Activated CD8-positive, alpha-beta memory T cell treated with anti-CD3 and anti-CD28 coated beads for 48 hours (primary cell): Measurements from ENCODE around the gene CLIC2.
"Not testable (repeated sequence)": the region's sequence is repeated elsewhere in the genome, so short reads cannot be mapped to it uniquely, and the experiment has no call there.

Experiments used
- DNase-seq, 3 experiments: peaks; one replicate each; pipeline ENCODE4 v3.0.0-alpha.2; 2020; ENCODE audit warnings: low read depth in 2 of 3, low spot score in 2 of 3

Gene CLIC2

DNA sequence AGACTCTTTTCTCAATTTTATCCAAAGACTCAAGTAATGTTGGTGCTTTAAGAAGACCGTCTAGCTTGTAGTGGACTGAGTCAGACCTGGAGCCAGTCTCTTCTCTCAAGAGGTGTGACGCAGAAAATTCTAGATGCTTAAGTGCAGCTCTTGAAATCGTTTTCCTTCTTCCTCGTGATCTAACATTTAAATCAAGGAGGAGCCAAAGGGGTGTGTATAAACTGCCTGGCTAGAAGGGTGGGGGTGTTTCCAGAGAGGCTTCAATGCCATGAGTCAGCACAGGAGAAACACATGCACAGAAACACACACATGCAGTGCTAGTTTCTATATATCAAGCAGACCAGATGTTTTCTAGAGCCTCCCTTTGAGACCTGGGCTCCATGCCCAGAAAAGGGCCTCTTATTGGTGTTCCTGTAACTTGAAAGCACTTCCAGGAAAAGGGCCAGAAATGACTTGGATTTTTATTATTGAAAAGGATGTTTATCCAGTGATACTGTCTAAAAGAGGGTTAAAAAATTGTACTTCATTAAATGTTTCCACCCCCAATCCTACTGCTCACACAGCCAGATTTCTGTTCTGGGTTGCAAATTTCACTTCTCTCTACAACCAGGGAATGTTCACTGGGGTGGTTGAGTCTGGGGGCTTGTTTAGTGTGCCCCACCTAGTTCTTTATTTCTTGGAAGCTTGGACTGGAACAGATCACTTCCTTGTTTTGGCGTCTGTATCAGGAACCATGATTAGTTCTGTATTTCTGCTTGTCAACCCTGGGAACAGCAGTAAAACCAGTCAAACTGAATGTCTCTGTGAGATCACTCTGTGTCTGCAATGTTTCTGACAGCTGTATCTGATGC lies at the start of gene CLIC2:
Gene CLIC2, minus strand, starts transcription at position 129 of the 851 bp plus-strand sequence. CDS start 187 bp downstream, outside the sequence.
- DNase-seq = no peak

DNA sequence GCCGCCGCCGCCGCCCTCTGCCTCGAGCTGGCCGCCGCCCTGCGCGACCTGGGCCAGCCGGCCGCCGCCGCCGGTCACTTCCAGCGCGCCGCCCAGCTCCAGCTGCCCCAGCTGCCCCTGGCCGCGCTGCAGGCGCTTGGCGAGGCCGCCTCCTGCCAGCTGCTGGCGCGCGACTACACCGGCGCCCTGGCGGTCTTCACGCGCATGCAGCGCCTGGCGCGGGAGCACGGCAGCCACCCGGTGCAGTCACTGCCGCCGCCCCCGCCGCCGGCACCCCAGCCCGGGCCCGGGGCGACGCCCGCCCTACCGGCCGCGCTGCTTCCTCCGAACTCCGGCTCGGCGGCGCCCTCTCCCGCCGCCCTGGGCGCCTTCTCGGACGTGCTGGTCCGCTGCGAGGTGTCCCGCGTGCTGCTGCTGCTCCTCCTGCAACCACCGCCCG lies 48.1 kb upstream of the CLIC2 start:
- DNase-seq = not testable (repeated sequence)

DNA sequence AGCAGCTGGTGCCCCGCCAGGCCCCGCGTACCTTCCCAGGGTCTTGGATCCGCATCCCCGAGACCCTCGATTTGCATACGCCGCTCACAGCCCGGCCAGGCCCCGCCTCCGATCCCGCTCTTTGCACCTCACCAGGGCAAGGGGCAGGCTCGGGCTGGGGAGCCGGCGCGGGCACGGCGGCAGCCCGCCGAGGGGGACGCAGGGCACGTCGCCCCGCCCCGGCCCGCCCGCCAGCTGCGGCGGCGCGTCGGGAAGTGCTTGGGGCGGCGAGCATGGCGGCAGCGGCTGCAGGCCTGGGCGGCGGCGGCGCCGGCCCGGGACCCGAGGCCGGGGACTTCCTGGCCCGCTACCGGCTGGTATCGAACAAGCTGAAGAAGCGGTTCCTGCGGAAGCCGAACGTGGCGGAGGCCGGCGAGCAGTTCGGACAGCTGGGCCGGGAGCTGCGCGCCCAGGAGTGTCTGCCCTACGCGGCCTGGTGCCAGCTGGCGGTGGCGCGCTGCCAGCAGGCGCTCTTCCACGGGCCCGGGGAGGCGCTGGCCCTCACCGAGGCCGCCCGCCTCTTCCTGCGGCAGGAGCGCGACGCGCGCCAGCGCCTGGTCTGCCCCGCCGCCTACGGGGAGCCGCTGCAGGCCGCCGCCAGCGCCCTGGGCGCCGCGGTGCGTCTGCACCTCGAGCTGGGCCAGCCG lies 47.6 kb upstream of the CLIC2 start, which contains the start of gene F8A2:
Gene F8A2, plus strand, starts transcription at position 253 of the 686 bp plus-strand sequence. Its CDS starts 20 bp downstream, at position 273.
- not testable (repeated sequence) for DNase-seq

- DNase-seq = not testable (repeated sequence)
These were observed 45.4 kb upstream of the CLIC2 start for GRCh38 chrX:155379802-155380201.

GRCh38 chrX:155373777-155374458 lies 39.5 kb upstream of the CLIC2 start:
- not testable (repeated sequence) for DNase-seq

DNA sequence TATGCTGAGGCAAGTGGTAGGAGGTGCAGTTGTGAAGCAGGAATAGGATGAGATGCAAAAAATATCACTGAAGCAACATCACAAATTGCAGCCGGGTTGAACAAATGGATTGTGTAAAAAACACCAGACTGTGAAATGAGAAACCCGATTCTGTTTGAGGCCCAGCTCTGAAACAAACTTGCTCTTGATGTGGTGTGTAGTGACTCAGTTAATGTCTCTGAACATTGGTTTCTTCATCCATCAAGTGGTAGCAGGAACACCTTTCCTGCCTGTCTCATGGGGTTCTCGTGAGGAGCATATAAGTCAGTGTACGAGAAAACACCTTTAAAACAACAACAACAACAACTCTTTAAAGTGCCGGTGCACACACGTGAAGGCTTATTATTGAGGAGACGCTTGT lies 29.3 kb upstream of the CLIC2 start:
- not testable (repeated sequence) for DNase-seq

DNA sequence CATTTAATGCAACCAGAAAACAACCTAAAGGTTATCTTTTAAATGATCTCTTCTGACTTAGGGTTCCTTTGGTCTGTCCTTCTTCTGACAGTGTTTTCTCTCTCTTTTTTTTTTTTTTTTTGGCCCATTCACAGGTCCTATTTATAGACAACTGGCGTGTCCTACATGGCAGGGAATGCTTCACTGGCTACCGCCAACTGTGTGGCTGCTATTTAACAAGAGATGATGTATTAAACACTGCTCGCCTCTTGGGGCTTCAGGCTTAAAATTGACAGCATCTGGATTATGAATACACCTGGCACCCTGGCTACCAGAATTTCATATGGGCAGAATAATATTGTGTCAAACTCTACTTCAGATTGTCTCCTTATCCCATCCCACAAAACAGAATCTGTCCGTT lies 15.0 kb upstream of the CLIC2 start:
- not testable (repeated sequence) for DNase-seq

DNA sequence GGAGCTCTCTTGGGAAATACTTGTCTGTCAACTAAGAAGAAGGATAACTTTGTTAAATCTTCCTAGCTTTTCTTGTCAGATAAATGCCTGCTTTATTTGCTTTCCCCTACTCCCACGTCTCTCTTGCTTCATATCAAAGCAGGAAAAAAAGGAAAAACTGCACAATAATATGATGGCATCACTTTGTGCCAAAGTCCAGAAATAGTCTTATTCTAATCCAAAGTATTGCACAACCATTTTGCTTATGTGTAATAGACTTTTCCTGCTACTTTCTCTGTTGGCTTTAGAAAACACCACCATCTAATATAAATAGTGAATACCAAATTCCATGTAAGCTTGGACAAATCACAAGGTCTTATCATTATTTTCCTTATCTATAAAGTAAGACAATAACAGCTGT lies 11.3 kb upstream of the CLIC2 start:
- not testable (repeated sequence) for DNase-seq

- not testable (repeated sequence) for DNase-seq
These were observed 911 bp upstream of the CLIC2 start for GRCh38 chrX:155335337-155335712.

- no peak for DNase-seq
These were observed 792 bp downstream of the CLIC2 start for GRCh38 chrX:155333544-155334100.

DNA sequence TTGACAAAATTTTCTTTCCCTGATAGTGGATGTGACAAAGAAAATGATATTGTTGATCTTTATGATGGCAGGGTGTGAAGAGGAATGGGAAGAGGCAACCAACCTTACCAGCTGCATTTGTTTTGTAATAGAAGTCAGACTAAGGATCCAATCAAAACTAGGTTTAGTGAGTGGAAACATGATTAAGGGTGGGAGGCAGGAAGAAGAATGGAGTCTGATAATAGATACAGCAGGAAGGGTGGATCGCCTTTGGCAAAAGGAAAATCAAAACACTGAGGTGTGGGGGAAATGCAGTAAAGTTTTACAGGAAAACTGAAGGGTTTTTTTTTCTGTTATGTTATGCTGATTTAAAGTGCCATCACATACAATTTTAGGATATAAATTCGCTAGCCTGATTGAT lies 3.4 kb downstream of the CLIC2 start:
- DNase-seq = no peak

GRCh38 chrX:155329293-155329692 lies 5.1 kb downstream of the CLIC2 start:
- DNase-seq = no peak

DNA sequence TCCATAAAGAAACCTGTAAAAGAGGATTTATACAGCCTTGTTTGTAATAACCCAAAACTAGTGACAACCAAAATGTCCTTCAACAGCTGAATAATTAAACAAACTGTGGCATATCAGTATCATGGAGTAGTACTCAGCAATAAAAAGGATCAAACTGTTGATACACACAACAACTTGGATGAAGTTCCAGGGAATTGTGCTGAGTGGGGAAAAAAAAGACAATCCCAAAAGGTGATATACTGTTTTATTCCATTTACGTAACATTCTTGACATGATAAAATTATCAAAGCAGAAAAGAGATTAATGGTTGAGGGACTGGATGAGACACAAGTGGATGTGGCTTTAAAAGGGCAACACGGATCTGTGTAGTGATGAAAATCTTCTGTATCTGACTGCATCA lies 7.8 kb downstream of the CLIC2 start:
- no peak for DNase-seq

GRCh38 chrX:155314260-155314659 lies 20.2 kb downstream of the CLIC2 start:
- no peak for DNase-seq

DNA sequence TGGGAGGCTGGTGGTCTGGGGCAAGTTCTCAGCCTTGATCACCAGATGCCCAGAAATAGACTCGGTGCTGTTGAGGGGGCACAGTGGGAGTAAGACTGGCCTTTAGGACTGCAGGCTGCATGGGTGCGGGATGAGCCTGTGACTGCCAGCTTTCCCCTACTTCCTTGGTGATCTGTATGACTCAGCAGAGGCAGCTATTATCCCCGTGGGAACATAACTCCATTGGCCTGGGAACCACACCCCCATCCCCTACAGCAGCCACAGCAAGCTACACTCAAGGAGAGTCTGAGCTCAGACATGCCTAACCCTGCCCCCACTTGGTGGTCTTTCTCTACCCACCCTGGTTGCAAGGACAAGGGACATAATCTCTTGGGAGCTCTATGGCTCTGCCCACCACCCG lies 20.6 kb downstream of the CLIC2 start:
- no peak for DNase-seq

GRCh38 chrX:155293771-155294170 lies 40.6 kb downstream of the CLIC2 start:
- DNase-seq = no peak

GRCh38 chrX:155279873-155280272 lies 54.5 kb downstream of the CLIC2 start:
- no peak for DNase-seq

- no peak for DNase-seq
These were observed 63.4 kb downstream of the CLIC2 start for GRCh38 chrX:155270969-155271368.

DNA sequence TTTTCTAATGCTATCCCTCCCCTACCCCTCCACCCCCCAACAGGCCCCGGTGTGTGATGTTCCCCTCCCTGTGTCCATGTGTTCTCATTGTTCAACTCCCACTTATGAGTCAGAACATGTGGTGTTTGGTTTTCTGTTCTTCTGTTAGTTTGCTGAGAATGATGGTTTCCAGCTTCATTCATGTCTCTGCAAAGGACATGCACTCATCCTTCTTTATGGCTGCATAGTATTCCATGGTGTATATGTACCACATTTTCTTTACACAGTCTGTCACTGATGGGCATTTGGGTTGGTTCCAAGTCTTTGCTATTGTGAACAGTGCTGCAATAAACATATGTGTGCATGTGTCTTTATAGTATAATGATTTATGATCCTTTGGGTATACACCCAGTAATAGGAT lies 66.4 kb downstream of the CLIC2 start:
- not testable (repeated sequence) for DNase-seq

DNA sequence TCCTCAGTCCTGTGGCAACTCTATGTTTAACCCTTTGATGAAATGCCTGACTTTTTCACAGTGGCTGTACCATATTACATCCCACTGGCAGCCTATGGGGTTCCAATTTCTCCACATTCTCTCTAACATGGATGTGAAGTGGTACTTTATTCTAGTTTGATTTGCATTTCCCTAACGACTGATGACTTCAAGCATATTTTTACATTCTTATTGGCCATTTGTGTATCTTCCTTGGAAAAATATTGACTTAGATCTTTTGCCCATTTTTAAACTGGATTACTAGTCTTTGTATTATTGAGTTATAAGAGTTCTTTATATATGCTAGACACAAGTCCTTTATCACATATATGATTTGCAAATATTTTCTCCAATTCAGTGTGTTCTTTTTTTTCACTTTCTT lies 68.0 kb downstream of the CLIC2 start:
- no peak for DNase-seq
